ENCODE results near the gene ATP8A1. TPM values are rescaled to one million over a fixed set of nuclear protein-coding genes. Genes with fewer than 3 reads are reported as not detected.

ATP8A1 gene
- total RNA-seq, 1 donor from 2014 or later = 4.3 TPM

DNA sequence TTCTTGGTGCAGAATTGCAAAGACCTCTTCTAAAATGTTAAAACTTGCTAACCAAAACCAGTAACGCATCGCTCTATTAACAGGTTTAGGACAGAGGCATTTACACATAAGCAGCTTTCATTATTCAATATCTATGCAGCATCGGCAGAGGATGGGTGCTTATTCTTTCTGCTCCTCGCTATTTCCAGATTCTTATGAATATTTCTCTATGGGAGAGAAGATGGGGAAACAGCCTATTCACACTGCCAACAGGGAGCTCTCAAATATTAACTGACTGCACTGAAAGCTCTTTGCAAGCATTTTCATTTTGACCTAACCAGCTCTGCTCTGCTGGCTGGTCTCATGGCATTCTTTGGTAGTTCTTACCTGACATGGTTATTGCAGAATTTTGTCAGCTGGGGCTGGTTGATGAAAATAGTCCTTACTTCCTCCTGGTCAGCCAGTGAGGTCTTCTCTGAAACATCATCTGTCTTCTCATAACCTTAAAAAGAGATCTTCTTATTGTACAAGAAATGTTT lies 30.2 kb downstream of the ATP8A1 start:
- peak; percentile 7 for DNase-seq (ENCODE audit: low read depth)

DNA sequence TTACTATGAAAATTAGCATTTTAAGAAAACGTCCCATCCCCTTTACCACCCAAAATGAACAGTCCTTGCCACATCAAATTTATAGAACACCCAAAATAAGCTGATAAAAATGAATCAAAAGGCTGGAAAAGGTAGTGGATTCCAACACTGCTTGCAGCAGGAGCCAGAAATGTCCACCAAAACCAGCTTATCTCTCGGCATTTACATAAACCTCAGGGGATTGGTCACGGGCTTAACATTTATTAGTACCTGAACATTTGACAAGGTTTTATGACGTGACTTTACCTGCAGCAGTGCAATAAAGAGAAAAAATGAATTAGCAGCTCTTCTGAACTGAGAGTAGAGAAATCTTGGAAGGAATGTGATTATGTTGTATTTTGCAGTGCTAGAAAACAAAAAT lies 31.6 kb downstream of the ATP8A1 start:
- TF ChIP-seq, protein P1, sequence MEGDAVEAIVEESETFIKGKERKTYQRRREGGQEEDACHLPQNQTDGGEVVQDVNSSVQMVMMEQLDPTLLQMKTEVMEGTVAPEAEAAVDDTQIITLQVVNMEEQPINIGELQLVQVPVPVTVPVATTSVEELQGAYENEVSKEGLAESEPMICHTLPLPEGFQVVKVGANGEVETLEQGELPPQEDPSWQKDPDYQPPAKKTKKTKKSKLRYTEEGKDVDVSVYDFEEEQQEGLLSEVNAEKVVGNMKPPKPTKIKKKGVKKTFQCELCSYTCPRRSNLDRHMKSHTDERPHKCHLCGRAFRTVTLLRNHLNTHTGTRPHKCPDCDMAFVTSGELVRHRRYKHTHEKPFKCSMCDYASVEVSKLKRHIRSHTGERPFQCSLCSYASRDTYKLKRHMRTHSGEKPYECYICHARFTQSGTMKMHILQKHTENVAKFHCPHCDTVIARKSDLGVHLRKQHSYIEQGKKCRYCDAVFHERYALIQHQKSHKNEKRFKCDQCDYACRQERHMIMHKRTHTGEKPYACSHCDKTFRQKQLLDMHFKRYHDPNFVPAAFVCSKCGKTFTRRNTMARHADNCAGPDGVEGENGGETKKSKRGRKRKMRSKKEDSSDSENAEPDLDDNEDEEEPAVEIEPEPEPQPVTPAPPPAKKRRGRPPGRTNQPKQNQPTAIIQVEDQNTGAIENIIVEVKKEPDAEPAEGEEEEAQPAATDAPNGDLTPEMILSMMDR (conservative IDR thresholded peaks at IDR 0.05; ENCODE audit: low read depth, low read length) = no peak
- H3K4me3 ChIP-seq (ENCODE audit: low read depth, low read length) = no peak overlapping the region
- no peak for DNase-seq (ENCODE audit: low read depth)

More for the DNA sequence above, 30.2 kb downstream of the ATP8A1 start:
- TF ChIP-seq, protein P1 (conservative IDR thresholded peaks at IDR 0.05; ENCODE audit: low read depth, low read length) = no peak
- H3K4me3 ChIP-seq (ENCODE audit: low read depth, low read length) = no peak overlapping the region

DNA sequence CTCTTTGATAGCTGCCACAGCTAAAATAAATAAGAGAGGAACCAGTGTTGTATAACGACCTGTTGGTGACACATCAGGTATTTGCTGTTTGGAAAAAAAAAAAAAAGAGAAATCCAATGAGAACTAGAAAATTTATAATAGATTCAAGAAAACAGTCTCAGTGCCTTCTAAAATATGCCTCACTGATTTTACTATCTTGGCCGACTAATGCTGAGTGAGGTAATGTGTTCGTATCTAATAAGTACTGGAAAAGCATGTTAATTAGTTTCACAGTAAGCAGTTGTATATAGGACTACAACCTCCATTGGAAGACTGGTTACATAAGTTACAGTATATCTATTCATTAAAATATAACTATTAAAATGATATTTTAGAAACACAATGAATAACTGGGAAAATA lies 32.4 kb downstream of the ATP8A1 start:
- DNase-seq (ENCODE audit: low read depth) = peak; percentile 26
- H3K4me3 ChIP-seq (ENCODE audit: low read depth, low read length) = no peak overlapping the region
- TF ChIP-seq, protein P1 (conservative IDR thresholded peaks at IDR 0.05; ENCODE audit: low read depth, low read length) = no peak

DNA sequence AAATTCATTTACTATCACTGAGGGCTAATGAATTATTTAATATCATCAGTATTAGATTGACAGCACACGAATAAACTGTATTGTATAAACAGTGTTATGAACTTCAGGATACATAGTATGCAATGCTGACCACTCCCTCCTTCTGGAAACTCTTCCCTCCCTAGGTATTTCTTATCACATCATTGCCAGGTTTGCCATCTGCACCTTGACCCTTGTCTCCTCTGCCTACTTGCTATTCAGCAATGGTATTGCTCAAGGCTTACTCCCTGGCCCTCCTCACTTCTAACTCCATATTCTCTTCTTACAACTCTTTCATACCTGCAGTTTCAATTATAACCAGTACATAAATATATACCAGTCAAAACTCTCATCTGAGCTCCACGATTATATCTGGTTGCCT lies 38.9 kb downstream of the ATP8A1 start:
- DNase-seq (ENCODE audit: low read depth) = no peak
- no peak overlapping the region for H3K4me3 ChIP-seq (ENCODE audit: low read depth, low read length)
- TF ChIP-seq, protein P1 (conservative IDR thresholded peaks at IDR 0.05; ENCODE audit: low read depth, low read length) = no peak

DNA sequence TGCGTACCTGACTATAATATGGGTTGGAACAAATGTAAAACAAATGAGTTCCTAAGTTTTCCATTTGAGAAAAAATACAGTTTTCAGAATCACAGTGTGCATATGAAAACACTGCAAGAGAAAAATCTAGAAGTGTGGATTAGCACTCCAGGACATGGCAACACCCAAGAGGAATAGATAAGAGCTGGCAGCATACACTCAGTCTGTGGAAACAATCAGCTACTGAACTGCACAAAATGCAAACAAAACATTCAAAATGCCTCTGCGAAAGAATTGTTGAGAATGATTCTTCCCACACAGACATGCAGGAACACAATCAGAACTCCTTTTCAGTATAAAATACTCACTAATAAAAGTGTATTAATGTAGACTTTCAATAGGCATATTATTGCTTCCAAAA lies 39.9 kb downstream of the ATP8A1 start:
- no peak for DNase-seq (ENCODE audit: low read depth)
- TF ChIP-seq, protein P1 (conservative IDR thresholded peaks at IDR 0.05; ENCODE audit: low read depth, low read length) = no peak
- H3K4me3 ChIP-seq (ENCODE audit: low read depth, low read length) = no peak overlapping the region

DNA sequence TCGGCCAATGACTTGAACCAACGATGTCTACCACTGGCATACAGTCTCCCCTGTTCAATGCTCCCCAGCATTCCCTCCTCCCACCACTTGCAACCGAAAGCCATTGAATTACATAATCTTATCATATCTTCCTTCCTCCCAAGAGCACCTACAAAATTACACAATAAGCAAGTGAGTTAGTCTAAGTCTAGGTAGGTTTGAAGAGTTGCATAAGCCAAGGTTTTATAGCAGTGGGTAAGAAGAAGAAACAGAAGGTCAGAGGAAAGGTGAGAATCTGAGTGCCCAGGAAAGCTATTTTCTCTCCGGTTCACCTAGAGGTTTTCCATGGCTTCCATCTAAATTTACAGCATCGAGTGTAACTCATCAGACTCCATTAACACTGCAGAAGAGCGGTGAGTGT lies 40.3 kb downstream of the ATP8A1 start:
- no peak for DNase-seq (ENCODE audit: low read depth)
- TF ChIP-seq, protein P1 (conservative IDR thresholded peaks at IDR 0.05; ENCODE audit: low read depth, low read length) = no peak
- H3K4me3 ChIP-seq (ENCODE audit: low read depth, low read length) = no peak overlapping the region

DNA sequence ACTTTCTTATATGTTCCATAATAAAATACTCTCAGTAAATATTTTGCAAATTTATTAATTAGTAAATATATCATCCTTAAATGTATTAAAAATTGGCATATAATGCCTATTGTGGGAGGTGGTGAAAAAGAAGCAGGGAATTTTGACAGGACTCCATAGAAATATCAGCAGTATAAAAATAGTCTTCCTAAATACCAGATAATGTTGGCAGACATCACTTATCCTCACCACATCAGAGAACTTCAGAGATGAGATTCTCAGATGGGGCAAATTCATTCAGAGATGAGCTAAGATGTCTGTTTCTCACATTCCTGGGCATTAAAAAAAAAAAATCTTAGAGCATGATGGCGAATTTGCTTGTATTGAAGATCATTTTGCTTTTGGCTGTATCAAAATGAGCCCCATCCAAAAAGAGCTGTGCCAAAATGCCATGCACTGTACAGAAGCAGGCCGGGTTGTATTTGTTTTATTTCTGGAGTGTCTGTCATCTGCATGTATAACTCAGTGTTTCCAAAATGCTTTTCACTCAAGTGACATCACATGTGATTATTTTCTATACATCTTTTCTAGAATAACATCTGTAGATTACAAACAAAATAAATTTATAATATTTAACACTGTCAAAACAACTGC lies 41.7 kb downstream of the ATP8A1 start:
- no peak overlapping the region for H3K4me3 ChIP-seq (ENCODE audit: low read depth, low read length)
- DNase-seq (ENCODE audit: low read depth) = no peak
- TF ChIP-seq, protein P1 (conservative IDR thresholded peaks at IDR 0.05; ENCODE audit: low read depth, low read length) = no peak
